Right kidney (tissue), 1 donor: ENCODE data around the gene MPP4.

Experiments
- DNase-seq: peaks from one replicate; pipeline ENCODE4 v3.0.0-alpha.2; 2016

Gene MPP4

DNA sequence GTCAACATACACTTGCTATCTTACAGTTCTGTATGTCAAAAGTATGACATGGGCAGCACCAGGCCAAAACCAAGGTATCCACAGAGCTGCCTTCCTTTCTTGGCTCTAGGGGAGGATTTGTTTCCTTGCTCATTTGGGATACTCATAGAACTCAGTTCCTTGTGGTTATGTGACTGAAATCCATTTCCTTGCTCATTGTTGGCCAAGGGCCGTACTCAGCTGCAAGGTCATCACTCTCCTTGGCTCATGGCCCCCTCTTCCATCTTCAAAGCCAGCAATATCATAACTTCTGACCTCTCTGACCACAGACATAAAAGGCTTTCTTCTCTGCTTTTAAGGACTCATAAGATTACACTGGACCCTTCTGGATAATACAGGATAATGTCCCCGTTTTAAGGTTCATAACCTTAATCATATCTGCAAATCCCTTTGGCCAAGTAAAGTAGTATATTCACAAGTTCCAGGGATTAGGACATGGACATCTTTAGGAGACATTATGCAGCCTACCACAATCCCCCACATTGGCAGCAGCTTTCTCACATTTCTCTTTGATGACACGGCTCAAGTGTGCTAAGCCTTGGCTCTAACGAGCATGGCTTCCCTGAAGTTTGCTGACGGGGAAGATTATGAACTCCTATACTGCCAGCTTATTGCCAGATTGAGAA is 76.0 kb downstream of the MPP4 start:
- DNase-seq: no peak

DNA sequence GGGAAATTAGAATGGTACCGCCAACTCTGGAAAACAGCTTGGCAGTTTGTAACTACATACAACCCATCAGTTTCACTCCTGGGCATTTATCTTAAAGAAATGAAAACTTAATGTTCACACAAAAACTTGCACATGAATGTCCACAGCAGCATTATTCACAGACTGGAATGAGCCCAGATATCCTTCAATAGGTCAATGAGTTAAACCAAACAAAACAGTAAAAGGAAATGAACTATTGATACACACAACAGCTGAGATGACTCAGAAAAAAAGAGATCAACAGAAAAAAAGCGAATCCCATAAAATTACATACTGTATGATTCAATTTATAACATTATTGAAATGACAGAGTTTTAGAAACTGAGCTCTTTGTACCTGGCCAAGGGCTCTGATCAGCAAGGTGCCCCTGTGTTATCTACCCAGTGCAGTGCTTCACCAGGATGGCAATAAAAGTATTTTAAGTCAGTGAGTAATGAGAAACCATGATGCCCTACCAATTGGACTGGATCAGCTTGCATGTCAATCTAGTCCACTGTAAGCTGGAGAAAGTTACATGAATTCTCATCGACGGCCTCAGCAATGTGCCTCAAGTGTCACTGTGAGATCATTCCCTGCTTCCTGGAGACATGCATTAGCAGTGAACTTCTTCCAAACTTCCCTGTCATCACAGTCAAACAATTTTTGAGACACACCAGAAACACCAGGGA is 77.0 kb downstream of the MPP4 start:
- no peak for DNase-seq

DNA sequence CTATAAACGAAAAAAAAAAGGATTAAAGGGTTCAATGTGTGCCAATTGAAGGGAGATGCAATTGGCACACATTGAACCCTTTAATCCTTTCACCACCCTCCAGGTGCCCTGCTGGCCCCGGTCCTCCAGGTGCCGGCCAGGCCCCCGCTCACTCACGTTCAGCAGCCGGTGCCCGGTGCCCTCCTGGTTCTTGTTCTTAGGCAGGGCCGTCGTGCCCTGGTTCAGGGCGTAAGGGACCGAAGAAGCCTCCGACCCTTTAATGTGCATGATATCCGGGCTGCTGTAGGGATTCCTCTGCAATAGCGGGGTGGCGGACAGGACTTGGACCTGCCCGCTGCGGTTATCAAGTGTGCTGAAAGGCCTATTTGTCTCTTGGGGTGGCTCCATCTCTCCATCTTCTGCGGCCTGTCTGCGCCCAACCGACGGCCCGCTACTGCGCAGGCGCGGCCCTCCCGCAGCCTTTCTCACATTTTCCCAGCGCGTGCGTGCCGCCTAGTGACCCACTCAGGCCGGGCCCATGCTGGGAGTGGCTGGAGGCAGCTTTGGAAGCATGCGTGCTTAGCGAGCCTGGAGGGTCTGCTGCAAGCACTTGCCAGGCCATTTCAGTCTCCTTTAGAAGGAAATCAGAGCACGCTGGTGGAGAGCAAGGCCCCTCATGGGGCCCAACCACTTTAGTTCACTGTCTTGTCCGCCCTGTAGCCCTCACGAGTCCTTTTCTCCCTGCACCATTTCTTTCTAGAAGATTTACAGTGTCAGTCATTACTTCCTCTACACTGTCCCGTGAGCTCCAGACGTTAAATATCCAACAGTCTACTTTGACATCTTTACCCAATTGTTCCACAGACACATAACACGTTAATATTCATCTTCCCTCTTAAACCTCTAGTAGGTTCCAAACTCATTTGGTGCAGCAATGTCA is 79.4 kb downstream of the MPP4 start:
- peak; percentile 70 for DNase-seq

DNA sequence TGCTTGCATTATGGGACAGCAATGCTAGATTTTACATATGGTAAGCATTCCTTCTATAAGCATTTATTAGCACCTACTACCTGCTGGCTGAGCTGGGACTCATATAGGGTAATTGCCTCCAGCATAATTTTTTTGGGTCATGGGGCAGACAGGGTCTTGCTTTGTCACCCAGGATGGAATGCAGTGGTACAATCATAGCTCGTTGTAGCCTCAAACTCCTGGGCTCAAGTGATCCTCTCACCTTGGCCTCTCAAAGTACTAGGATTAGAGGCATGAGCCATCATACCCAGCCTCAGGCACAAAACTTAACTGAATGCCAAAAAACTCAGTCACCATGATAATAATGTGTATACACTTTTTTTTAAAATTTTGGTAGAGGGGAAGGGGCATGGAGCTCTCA is 90.4 kb downstream of the MPP4 start:
- no peak for DNase-seq

DNA sequence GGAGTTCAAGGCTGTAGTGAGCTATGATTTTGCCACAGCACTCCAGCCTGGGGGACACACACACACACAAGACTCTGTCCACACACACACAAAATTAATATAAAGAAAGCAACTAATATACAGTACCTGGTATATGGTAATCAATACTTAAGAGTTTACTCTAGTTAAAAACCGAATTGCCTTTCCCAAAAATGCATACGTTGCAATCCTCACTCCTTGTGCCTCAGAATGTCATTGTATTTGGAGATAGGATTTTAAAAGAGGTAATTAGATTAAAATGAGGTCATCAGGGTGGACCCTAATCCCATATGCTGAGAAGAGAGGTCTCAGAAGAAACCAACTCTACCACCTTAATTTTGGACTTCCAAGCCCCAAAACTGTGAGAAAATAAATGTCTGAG is 90.9 kb downstream of the MPP4 start:
- no peak for DNase-seq

DNA sequence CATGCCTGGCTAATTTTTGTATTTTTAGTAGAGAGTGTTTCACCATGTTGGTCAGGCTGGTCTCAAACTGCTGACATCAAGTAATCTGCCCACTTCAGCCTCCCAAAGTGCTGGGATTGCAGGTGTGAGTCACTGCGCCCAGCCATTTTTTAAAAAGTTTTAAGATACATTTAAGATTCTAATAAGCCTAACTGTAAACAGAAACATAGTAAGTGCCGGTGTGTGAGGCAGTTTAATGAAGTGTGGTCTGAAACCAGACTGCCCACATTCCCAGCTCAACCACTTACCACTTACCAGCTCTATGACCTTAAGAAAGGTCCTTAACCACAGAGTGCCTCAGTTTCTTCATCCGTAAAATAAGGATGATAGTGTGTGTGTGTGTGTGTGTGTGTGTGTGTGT is 97.5 kb downstream of the MPP4 start:
- DNase-seq: no peak

DNA sequence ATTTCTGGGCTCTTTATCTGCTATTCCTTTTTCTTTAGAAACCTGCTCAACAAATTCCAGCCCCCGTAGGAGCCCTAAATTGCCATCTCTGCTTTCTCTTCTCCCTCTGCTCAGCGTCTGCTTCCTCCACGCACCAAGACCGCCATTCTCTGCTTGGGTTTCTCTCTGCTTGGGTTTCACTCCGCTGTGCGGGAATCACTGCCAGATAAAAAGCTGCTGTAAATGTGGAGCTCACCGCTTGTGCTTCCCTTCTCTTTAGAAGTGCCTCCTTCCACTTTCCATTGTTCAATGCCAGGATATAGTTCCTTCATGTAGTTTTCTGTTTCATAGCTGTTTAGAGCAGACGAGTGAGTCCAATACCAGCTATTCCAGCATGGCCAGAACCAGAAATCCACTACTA is 101.0 kb downstream of the MPP4 start:
- DNase-seq: no peak
